Measurements from ENCODE around the gene TMEM116. TPM values are rescaled to one million over a fixed set of nuclear protein-coding genes. Genes with fewer than 3 reads are reported as not detected.
"Not testable (repeated sequence)": the region's sequence is repeated elsewhere in the genome, so short reads cannot be mapped to it uniquely, and the experiment has no call there.

TMEM116 gene
- total RNA-seq, 2 experiments from 2014 or later = 9.8 to 10.8 TPM

- CTCF ChIA-PET = interaction anchor here (1.2 to 3.9 kb wide), 2 partner anchors 11 to 67 kb away, joined by 3 to 12 read pairs; no protein-coding TSS in a partner anchor
- POLR2A ChIA-PET = interaction anchor here (1.6 to 2.0 kb wide), 2 partner anchors 8 to 17 kb away, joined by 9 read pairs; no protein-coding TSS in a partner anchor
Measured at GRCh38 chr12:112011685-112012084, 1.3 kb downstream of the TMEM116 start.

- ChIA-PET POLR2A (interaction anchor here (1.4 kb wide), 1 partner anchor 115 kb away, joined by 4 read pairs; the partner anchor contains the start of gene TRAFD1), CTCF (interaction anchor here (0.6 to 3.9 kb wide), 2 partner anchors 10 to 28 kb away, joined by 3 to 12 read pairs; no protein-coding TSS in a partner anchor)
Measured at GRCh38 chr12:112010415-112011344, 2.3 kb downstream of the TMEM116 start.

DNA sequence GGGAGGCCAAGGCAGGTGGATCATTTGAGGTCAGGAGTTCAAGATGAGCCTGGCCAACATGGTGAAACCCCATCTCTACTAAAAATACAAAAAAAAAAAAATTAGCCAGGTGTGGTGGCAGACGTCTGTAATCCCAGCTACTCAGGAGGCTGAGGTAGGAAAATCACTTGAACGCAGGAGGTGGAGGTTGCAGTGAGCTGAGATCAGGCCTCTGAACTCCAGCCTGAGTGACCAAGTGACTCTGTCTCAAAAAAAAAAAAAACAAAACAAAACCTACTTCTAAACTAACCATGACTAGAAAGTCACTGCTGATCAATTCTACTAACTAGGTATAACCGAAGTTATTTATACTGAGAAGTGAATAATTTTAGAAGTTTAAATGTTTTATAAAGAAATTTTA, 3.4 kb downstream of the TMEM116 start:
- ChIA-PET POLR2A (interaction anchor here (1.4 kb wide), 1 partner anchor 116 kb away, joined by 4 read pairs; the partner anchor contains the start of gene TRAFD1), CTCF (interaction anchor here (0.6 kb wide), 1 partner anchor 88 kb away, joined by 4 read pairs; no protein-coding TSS in a partner anchor)

DNA sequence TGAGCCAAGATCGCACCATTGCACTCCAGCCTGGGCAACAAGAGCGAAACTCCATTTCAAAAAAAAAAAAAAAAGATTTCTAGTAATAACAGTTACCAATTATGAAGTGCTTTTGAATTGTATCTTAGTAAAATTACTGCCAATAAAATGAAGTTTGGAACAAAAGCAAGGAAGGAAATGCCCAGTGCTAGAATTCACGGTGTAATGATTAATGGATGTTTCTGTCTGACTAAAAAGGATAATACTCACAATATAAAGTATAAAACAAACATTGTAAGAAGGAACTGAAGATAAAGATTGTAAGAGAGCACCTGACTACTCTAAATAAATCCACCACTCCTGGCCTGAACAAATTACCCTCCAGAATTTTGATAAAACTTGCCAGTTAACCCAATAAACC, 4.0 kb downstream of the TMEM116 start:
- ChIA-PET POLR2A (no interaction called here), CTCF (no interaction called here)

DNA sequence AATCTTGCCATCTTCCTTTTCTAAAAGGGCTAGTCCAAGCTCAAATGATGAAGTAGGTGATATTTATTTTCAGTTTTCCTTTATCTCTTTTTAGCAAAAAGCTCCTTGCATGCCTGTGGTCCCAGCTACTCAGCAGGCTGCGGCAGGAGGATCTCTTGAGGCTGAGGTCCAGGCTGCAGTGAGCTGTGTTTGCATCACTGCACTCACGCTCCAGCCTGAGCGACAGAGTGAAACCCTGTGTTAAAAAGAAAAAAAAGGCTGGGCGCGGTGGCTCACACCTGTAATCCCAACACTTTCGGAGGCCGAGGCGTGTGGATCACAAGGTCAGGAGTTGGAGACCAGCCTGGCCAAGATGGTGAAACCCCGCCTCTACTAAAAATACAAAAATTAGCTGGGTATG, 5.0 kb downstream of the TMEM116 start:
- CTCF ChIA-PET = no interaction called here
- POLR2A ChIA-PET = no interaction called here

DNA sequence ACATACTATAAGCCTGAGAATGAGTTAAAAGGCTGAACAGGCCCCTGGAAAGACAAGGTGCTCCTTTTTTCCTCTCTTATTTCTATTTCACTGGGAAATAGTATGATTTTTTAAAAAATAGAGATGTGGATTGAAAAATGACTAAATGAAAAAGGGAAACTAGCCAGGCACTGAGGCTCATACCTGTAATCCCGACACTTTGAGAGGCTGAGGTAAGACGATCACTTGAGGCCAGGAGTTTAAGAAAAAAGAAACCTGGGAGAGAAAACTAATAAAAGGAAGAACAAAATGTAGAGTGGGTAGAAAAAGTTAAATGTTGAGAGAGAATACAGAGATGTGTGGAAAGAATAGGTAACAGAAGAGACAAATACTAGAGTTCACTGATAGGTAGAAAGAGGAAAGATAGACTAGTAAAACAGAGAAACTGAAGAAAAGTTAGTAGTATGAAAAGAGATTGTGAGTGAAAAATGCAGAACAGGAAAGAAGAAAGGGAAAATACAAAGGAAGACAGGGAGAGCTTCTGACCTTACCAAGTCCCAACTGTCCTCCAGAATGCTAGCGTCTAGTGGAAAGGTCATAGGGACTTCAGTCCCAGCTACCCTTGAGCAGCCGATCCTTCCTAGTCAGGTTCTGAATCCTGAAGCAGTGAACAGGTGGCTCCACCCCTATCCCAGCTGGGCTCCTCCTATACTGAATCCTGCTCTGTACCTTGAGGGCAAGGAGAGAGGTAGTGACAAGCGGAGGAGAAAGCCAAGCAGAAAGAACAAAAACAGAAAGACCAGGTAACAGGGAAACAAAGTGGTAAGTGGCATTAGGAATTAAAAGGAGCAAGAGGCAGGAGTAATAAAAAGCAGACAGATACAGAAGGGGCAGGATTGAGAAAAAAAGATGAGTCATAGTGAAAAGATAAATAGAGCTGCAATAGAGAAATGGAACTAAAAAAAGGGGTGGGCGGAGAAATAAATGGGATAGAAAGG, 7.3 kb downstream of the TMEM116 start:
- ChIA-PET CTCF (no interaction called here), POLR2A (no interaction called here)

DNA sequence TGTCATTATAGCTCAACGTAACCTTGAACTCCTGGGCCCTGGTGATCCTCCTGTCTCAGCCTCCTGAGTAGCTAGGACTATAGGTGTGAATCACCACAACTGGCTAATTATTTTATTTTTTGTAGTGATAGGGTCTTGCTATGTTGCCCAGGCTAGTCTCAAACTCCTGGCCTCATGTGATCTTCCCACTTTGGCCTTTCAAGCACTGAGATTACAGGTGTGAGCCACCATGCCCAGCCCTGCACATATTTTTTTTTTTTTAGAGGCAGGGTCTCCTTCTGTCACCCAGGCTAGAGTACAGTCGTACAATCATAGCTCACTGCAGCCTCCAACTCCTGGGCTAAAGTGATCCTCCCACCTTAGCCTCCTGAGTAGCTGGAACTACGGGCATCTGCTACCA, 8.9 kb downstream of the TMEM116 start:
- POLR2A ChIA-PET = interaction anchor here (2.5 kb wide), 1 partner anchor 8 kb away, joined by 9 read pairs; the partner anchor contains the start of genes ERP29 and TMEM116

GRCh38 chr12:112001576-112001975, 11.4 kb downstream of the TMEM116 start:
- ChIA-PET CTCF (interaction anchor here (0.8 to 2.5 kb wide), 2 partner anchors 10 to 11 kb away, joined by 3 to 12 read pairs; partner anchors contain the start of genes ERP29 and TMEM116), POLR2A (interaction anchor here (1.7 kb wide), 1 partner anchor 12 kb away, joined by 11 read pairs; the partner anchor contains the start of genes ERP29 and TMEM116)

More for the DNA sequence above, 8.9 kb downstream of the TMEM116 start:
- CTCF ChIA-PET = interaction anchor here (1.8 kb wide), 1 partner anchor 59 kb away, joined by 4 read pairs; no protein-coding TSS in a partner anchor

DNA sequence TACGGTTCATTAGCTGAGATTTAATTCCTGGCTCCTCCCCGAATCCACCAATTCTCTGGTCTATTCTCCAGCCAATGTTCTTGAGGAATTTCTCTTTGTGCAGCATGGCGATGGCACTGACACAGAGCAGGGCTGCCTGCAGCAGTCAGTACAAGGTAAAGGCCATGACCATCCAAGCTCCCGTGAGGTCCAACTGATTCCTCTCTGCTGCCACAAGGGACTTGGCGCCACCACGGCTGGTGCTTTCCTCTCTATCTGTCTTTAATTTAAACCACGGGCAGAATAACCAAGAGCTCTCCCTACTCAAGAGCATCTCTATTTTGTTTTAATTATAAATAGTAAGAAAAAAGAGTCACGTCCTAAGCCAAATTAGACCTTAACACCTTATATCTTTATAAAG, 12.1 kb downstream of the TMEM116 start:
- ChIA-PET CTCF (interaction anchor here (0.8 to 2.5 kb wide), 2 partner anchors 9 to 12 kb away, joined by 3 to 12 read pairs; partner anchors contain the start of genes ERP29 and TMEM116), POLR2A (interaction anchor here (0.6 to 1.7 kb wide), 2 partner anchors 13 to 111 kb away, joined by 5 to 11 read pairs; partner anchors contain the start of genes ERP29 and TMEM116)

GRCh38 chr12:111999129-111999528, 13.8 kb downstream of the TMEM116 start:
- POLR2A ChIA-PET = interaction anchor here (1.1 kb wide), 1 partner anchor 14 kb away, joined by 4 read pairs; the partner anchor contains the start of genes ERP29 and TMEM116

DNA sequence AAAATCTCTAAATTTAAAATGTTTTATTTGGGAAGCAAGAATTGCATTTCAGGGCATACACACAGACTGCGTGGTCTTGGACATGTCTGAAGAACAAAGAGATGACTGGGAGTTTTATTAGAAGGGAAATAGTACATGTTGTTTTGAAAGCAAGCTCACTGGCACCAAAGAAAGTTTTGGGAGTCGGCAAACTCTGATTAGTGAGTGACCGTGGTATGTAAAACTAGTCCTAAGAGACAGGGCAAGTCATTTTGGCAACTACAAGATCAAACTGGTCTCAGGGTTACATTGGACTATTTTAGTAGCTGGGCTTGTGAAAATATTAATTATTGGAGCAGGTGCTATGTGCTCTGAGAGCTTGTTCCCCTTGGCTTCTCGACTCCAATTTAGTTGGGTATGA, 14.9 kb downstream of the TMEM116 start:
- ChIA-PET CTCF (interaction anchor here (1.4 kb wide), 1 partner anchor 16 kb away, joined by 5 read pairs; no protein-coding TSS in a partner anchor), POLR2A (interaction anchor here (0.8 to 1.1 kb wide), 2 partner anchors 15 kb away, joined by 4 read pairs; partner anchors contain the start of genes ERP29 and TMEM116)

More at GRCh38 chr12:111999129-111999528, 13.8 kb downstream of the TMEM116 start:
- CTCF ChIA-PET = not testable (repeated sequence)

DNA sequence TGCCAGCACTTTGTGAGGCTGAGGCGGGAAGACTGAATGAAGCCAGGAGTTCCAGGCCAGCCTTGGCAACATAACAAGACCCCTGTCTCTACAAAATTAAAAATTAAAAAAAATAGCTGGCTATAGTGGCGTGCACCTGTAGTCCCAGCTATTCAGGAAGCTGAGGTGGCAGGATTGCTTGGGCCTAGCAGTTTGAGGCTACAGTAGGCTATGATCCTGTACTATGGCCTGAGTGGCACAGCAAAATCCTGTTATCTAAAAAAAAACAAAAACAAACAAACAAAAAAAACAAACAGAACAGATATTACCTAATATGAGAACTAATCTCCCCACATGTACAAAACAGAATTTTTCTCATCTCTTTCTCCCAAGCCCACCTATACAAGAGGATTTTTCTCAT, 15.7 kb downstream of the TMEM116 start:
- POLR2A ChIA-PET = interaction anchor here (0.8 kb wide), 1 partner anchor 16 kb away, joined by 4 read pairs; the partner anchor contains the start of genes ERP29 and TMEM116
- CTCF ChIA-PET = interaction anchor here (0.7 to 1.4 kb wide), 2 partner anchors 17 kb away, joined by 3 to 5 read pairs; no protein-coding TSS in a partner anchor

DNA sequence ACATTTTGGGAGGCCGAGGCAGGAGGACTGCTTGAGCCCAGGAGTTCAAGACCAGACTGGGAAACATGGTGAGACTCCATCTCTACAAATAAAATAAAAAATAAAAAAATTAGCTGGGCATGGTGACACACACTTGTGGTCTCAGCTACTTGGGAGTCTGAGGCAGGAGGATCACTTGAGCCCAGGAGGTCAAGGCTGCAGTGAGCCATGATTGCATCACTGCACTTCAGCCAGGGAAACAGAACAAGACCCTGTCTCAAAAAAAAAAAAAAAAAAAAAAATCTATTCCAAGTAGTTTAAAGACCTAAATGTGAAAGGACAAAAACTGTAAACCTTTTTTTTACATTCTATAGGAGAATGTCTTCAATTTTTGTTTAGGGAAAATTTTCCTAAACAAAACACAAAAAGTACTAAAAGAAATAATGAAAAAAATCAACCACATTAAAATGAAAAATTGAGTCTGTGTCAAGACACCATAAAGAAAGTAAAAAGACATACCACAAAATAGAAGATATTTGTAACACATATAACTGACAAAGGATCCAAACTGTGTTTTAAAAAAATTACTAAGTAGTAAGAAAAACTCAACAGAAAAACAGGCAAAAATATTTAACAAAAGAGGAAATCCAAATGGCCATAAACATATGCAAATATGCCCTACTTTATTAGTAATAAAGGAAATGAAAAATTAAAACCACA, 17.0 kb downstream of the TMEM116 start:
- POLR2A ChIA-PET = no interaction called here
- CTCF ChIA-PET = interaction anchor here (0.6 to 1.8 kb wide), 2 partner anchors 18 to 84 kb away, joined by 5 to 8 read pairs; no protein-coding TSS in a partner anchor

DNA sequence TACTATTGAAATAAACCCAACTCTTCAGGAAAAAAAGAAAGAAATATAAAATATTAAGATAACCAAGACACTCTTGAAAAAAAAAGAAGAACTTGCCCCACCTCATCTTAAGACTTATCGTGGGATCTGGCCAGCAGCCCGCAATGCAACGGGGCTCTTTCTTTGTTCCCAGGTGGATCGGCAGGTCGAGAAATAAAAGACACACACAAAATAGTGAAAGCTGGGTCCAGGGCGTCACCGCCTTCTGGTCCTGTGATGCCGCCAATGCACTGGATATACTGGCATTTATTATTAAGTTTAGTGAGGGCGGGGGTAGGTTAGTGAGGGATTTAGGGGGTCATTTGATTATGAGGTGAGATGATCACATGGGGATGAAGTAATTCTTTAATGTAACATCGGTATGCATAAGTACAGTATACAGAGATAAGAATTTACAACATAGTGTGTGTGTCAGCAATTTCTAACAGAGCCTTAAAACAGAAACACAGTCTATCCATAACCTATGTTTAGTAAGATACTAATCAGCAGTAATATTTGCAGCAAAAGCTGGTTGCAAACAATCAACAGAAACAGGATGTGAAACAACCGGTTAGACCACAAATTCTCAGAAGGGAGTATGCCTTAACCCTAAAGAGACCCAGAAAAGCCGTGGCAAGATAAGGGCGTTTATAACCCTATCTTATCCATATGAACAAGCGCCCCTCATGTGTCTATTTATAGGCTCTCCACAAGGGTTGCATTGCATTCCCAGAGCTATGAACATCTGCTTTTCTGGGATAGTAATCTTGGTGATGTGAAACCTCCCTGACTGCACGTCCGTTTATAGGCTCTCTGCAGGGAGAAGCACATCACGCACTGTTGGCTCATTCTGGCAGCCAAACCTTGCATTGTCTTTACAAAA, 18.5 kb downstream of the TMEM116 start:
- CTCF ChIA-PET = interaction anchor here (0.7 to 1.8 kb wide), 5 partner anchors 8 to 110 kb away, joined by 3 to 8 read pairs (median 3); no protein-coding TSS in a partner anchor
- POLR2A ChIA-PET = interaction anchor here (0.6 to 1.7 kb wide), 4 partner anchors 13 to 92 kb away, joined by 3 to 9 read pairs (median 4); partner anchors contain the start of gene TMEM116

DNA sequence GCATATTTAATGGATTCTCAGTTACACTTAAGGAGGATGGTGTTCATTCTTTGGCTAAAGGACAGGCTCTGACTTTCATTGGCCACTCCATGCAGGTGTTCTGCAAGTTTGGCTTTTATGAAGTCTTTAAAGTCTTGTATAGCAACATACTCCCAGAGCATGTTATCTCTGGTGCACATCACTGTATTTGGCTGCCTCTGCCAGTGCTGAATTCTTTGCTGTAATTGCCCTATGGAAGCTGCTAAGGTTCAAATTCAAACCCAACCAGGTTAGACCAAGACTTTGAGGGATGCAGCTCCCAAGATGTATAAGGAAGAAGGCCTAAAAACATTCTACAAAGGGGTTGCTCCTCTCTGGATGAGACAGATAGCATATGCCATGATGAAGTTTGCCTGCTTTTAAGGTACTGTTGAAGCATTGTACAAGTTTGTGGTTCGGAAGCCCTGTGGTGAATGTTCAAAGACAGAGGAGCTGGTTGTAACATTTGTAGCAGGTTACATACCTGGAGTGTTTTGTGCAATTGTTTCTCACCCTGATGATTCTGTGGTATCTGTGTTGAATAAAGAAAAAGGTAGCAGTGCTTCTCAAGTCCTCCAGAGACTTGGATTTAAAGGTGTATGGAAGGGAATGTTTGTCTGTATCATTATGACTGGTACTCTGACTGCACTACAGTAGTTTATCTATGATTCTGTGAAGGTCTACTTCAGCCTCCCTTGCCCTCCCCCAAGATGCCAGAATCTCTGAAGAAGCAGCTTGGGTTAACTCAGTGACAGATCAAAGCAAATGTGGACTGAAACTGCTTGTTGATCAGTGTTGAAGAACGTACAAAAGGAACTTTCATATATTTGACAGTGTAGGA, 19.4 kb downstream of the TMEM116 start:
- ChIA-PET CTCF (interaction anchor here (1.0 to 1.3 kb wide), 4 partner anchors 9 to 28 kb away, joined by 3 to 8 read pairs (median 3); no protein-coding TSS in a partner anchor), POLR2A (interaction anchor here (0.8 to 1.7 kb wide), 3 partner anchors 12 to 20 kb away, joined by 3 to 9 read pairs (median 6); partner anchors contain the start of gene TMEM116)
